HepG2 (cell line): Measurements from ENCODE around the gene PPP1R27. TPM values are rescaled to one million over a fixed set of nuclear protein-coding genes. Genes with fewer than 3 reads are reported as not detected.

Experiments
- CSRNP1 ChIP-seq: sonication (generic); formaldehyde crosslinking; IDR thresholded peaks from 2 replicates; pipeline ENCODE4 v1.8.1; 2023; ENCODE audit warnings: mild to moderate bottlenecking, missing genetic modification reagents
- GTF2F1 ChIP-seq: fragments of 150-350 bp; IDR thresholded peaks from 2 replicates; pipeline ENCODE4 v1.6.1; 2014; ENCODE audit warnings: low read length
- NONO ChIP-seq, 2 experiments: fragments of 450-650 bp in 1 of 2; sonication (generic) in 1 of 2; formaldehyde crosslinking in 1 of 2; IDR thresholded peaks in 1 of 2; conservative IDR thresholded peaks in 1 of 2; 2 replicates each; pipeline versions ENCODE4 v1.6.1 to v1.8.0; 2017 to 2022; ENCODE audit warnings: mild to moderate bottlenecking in 1 of 2, missing genetic modification reagents in 1 of 2, moderate library complexity in 1 of 2
- PAF1 ChIP-seq: IDR thresholded peaks from 2 replicates; pipeline ENCODE4 v1.6.1; 2016; ENCODE audit warnings: missing genetic modification reagents, missing compliant biosample characterization
- SAP130 ChIP-seq: IDR thresholded peaks from 2 replicates; pipeline ENCODE4 v1.6.1; 2016; ENCODE audit warnings: low read depth
- SIN3A ChIP-seq: IDR thresholded peaks from 2 replicates; pipeline ENCODE4 v1.6.1; 2011; ENCODE audit warnings: low read depth, mild to moderate bottlenecking, control low read depth, low read length, borderline replicate concordance
- ZKSCAN5 ChIP-seq: sonication (generic); formaldehyde crosslinking; IDR thresholded peaks from 2 replicates; pipeline ENCODE4 v1.5.1; 2020; ENCODE audit warnings: mild to moderate bottlenecking, missing genetic modification reagents
- ZNF30 ChIP-seq: sonication (generic); formaldehyde crosslinking; IDR thresholded peaks from 2 replicates; pipeline ENCODE4 v1.5.0; 2020; ENCODE audit warnings: mild to moderate bottlenecking, missing genetic modification reagents
- ZNF550 ChIP-seq: sonication (generic); formaldehyde crosslinking; IDR thresholded peaks from 2 replicates; pipeline ENCODE4 v1.4.0; 2020; ENCODE audit warnings: mild to moderate bottlenecking, missing genetic modification reagents, borderline replicate concordance
- ZNF747 ChIP-seq: sonication (generic); formaldehyde crosslinking; IDR thresholded peaks from 2 replicates; pipeline ENCODE4 v1.8.1; 2023; ENCODE audit warnings: missing genetic modification reagents, mild to moderate bottlenecking, borderline replicate concordance
- ZNF761 ChIP-seq: sonication (generic); formaldehyde crosslinking; conservative IDR thresholded peaks from 2 replicates; pipeline ENCODE4 v1.4.0; 2020; ENCODE audit warnings: mild to moderate bottlenecking, missing genetic modification reagents
- ZSCAN25 ChIP-seq: sonication (generic); formaldehyde crosslinking; IDR thresholded peaks from 2 replicates; pipeline ENCODE4 v1.8.0; 2022; ENCODE audit warnings: mild to moderate bottlenecking, missing genetic modification reagents
- ZSCAN29 ChIP-seq: sonication (generic); formaldehyde crosslinking; conservative IDR thresholded peaks from 2 replicates; pipeline ENCODE4 v1.4.0; 2020; ENCODE audit warnings: mild to moderate bottlenecking, missing genetic modification reagents
- polyA plus RNA-seq, 8 experiments: library from polyadenylated mRNA; depleted of rRNA in 3 of 8; stranded (reverse) in 7 of 8; unstranded in 1 of 8; fragments of >200 nt; fragmentation: Illumina TruSeq in 4 of 8; extraction: Trizol in 4 of 8; gene quantifications; 2 replicates each; pipeline versions ENCODE4 v1.2.1 to v1.2.3, GENCODE V29; 2011 to 2016; ENCODE audit warnings: low read depth in 4 of 8, missing spikeins in 1 of 8, mixed read lengths in 1 of 8; ENCODE audit not compliant: insufficient read depth in 1 of 8
- total RNA-seq, 5 experiments: library from RNA; depleted of rRNA; stranded (reverse); fragments of >200 nt; fragmentation: Illumina TruSeq; extraction: Trizol; gene quantifications; 2 replicates each; pipeline ENCODE4 v1.2.3, GENCODE V29; 2016; ENCODE audit warnings: low read depth in 1 of 5
- TF ChIP-seq, protein P1 (sequence below): sonication (generic); formaldehyde crosslinking; conservative IDR thresholded peaks from 2 replicates; pipeline ENCODE4 v1.4.0; 2020; ENCODE audit warnings: missing genetic modification reagents
- TF ChIP-seq, protein P2 (sequence below): sonication (generic); formaldehyde crosslinking; conservative IDR thresholded peaks from 2 replicates; pipeline ENCODE4 v1.4.0; 2020; ENCODE audit warnings: missing genetic modification reagents
- TF ChIP-seq, protein P3 (sequence below): sonication (generic); formaldehyde crosslinking; IDR thresholded peaks from 2 replicates; pipeline ENCODE4 v1.4.0; 2020; ENCODE audit warnings: mild to moderate bottlenecking, missing genetic modification reagents
- TF ChIP-seq, protein P4 (sequence below): sonication (generic); formaldehyde crosslinking; IDR thresholded peaks from 2 replicates; pipeline ENCODE4 v1.4.0; 2020; ENCODE audit warnings: missing genetic modification reagents, mild to moderate bottlenecking, borderline replicate concordance
- TF ChIP-seq, protein P5 (sequence below): sonication (generic); formaldehyde crosslinking; IDR thresholded peaks from 2 replicates; pipeline ENCODE4 v1.4.0; 2020; ENCODE audit warnings: mild to moderate bottlenecking, missing genetic modification reagents

PPP1R27 gene
- total and polyA plus RNA-seq, 2 of the 13 experiments (the other 11 are each of a cell fraction or from before 2014, with no cell fraction given) = 0.17 to 1.00 TPM

- TF ChIP-seq, protein P1, sequence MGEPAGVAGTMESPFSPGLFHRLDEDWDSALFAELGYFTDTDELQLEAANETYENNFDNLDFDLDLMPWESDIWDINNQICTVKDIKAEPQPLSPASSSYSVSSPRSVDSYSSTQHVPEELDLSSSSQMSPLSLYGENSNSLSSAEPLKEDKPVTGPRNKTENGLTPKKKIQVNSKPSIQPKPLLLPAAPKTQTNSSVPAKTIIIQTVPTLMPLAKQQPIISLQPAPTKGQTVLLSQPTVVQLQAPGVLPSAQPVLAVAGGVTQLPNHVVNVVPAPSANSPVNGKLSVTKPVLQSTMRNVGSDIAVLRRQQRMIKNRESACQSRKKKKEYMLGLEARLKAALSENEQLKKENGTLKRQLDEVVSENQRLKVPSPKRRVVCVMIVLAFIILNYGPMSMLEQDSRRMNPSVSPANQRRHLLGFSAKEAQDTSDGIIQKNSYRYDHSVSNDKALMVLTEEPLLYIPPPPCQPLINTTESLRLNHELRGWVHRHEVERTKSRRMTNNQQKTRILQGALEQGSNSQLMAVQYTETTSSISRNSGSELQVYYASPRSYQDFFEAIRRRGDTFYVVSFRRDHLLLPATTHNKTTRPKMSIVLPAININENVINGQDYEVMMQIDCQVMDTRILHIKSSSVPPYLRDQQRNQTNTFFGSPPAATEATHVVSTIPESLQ = no peak; the same call in 1 of the 2 replicates
- TF ChIP-seq SIN3A (peak; percentile 77; the same call in 1 of the 2 replicates), ZNF30 (CRISPR knock-in tag) (no peak), CSRNP1 (CRISPR knock-in tag) (0 out of 2 replicates have a peak, but pooled peaks have one; percentile 34), GTF2F1 (no peak), ZNF747 (peak; percentile 52; the same call in 1 of the 2 replicates), ZKSCAN5 (no peak; the same call in 1 of the 2 replicates), ZSCAN25 (0 out of 2 replicates have a peak, but pooled peaks have one; percentile 46), SAP130 (CRISPR knock-in tag) (no peak), NONO (IDR thresholded peaks at IDR 0.05) (no peak), NONO (CRISPR knock-in tag; conservative IDR thresholded peaks at IDR 0.05) (peak; percentile 69; the same call in 1 of the 2 replicates), ZNF550 (CRISPR knock-in tag) (no peak), ZNF761 (CRISPR knock-in tag) (peak; percentile 25), ZSCAN29 (peak; percentile 69), PAF1 (CRISPR knock-in tag) (peak; percentile 99)
- TF ChIP-seq, protein P2, sequence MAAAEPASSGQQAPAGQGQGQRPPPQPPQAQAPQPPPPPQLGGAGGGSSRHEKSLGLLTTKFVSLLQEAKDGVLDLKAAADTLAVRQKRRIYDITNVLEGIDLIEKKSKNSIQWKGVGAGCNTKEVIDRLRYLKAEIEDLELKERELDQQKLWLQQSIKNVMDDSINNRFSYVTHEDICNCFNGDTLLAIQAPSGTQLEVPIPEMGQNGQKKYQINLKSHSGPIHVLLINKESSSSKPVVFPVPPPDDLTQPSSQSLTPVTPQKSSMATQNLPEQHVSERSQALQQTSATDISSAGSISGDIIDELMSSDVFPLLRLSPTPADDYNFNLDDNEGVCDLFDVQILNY = no peak
- TF ChIP-seq, protein P3, sequence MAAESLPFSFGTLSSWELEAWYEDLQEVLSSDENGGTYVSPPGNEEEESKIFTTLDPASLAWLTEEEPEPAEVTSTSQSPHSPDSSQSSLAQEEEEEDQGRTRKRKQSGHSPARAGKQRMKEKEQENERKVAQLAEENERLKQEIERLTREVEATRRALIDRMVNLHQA = no peak; the same call in 1 of the 2 replicates
- TF ChIP-seq, protein P4, sequence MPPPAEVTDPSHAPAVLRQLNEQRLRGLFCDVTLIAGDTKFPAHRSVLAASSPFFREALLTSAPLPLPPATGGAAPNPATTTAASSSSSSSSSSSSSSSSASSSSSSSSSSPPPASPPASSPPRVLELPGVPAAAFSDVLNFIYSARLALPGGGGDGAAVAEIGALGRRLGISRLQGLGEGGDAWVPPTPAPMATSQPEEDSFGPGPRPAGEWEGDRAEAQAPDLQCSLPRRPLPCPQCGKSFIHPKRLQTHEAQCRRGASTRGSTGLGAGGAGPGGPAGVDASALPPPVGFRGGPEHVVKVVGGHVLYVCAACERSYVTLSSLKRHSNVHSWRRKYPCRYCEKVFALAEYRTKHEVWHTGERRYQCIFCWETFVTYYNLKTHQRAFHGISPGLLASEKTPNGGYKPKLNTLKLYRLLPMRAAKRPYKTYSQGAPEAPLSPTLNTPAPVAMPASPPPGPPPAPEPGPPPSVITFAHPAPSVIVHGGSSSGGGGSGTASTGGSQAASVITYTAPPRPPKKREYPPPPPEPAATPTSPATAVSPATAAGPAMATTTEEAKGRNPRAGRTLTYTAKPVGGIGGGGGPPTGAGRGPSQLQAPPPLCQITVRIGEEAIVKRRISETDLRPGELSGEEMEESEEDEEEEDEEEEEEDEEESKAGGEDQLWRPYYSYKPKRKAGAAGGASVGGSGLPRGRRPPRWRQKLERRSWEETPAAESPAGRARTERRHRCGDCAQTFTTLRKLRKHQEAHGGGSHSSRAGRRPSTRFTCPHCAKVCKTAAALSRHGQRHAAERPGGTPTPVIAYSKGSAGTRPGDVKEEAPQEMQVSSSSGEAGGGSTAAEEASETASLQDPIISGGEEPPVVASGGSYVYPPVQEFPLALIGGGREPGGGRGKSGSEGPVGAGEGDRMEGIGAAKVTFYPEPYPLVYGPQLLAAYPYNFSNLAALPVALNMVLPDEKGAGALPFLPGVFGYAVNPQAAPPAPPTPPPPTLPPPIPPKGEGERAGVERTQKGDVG (CRISPR knock-in tag) = no peak; the same call in 1 of the 2 replicates
- TF ChIP-seq, protein P5, sequence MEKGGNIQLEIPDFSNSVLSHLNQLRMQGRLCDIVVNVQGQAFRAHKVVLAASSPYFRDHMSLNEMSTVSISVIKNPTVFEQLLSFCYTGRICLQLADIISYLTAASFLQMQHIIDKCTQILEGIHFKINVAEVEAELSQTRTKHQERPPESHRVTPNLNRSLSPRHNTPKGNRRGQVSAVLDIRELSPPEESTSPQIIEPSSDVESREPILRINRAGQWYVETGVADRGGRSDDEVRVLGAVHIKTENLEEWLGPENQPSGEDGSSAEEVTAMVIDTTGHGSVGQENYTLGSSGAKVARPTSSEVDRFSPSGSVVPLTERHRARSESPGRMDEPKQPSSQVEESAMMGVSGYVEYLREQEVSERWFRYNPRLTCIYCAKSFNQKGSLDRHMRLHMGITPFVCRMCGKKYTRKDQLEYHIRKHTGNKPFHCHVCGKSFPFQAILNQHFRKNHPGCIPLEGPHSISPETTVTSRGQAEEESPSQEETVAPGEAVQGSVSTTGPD (CRISPR knock-in tag) = 0 out of 2 replicates have a peak, but pooled peaks have one; percentile 61
Observed at GRCh38 chr17:81867170-81867990, 32.5 kb upstream of the PPP1R27 start (continued).
